ENCODE results near the gene SNAPIN.

SNAPIN gene, protein sequence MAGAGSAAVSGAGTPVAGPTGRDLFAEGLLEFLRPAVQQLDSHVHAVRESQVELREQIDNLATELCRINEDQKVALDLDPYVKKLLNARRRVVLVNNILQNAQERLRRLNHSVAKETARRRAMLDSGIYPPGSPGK

GRCh38 chr1:153658400-153659174 lies at the start of gene SNAPIN:
TSS of gene SNAPIN (plus strand) at chr1:153658703. CDS start at chr1:153658744, 41 bp downstream.
- in situ Hi-C loops (cut with MboI; ENCODE audit: low sequenced_read_pairs): no loop called here

DNA sequence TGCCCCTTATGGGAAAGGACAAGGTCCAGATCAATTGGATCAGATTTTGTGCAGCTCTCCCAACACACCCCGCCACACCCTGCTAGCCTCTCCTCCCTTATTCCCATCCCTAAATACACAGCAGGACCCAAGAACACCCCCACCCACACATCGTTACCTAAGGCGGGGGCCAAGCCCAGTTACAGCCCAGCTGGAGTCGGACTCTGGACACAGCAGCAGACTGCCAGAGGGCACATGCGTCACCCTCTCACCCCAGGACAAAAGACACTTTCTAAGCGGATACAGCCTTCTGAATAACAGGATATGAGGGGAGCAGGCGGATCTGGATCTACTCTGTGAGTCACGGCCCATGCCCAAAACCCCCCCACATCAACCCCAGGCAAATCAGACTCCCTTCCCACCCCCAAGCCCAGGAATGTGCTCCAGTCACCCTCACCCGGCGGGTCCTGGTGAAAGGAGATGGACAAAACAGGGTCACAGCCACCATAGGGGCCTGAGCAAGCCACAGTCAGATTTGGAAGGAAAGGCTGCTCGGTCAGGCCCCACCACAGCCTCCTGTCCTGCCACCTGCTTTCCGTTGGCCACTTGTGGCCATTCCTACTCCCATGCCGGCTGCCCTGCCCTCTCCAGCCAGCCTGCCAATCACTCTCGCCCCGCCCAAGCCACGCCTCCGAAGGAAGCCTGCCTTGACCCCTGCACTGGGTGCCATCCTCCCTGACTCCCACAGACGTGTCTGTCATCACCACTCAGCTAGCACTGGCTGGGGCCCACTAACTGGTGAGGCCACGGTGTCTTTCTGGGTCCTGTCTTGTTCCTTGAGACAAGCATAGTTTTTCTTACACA lies 49.5 kb upstream of the SNAPIN start:
- in situ Hi-C loops (cut with MboI; ENCODE audit: low sequenced_read_pairs): no loop called here

- in situ Hi-C loops (cut with MboI; ENCODE audit: low sequenced_read_pairs): no loop called here
These were observed 49.0 kb upstream of the SNAPIN start for GRCh38 chr1:153609585-153609907.

GRCh38 chr1:153610334-153610733 lies 48.2 kb upstream of the SNAPIN start:
- in situ Hi-C loops (cut with MboI; ENCODE audit: low sequenced_read_pairs): no loop called here

- in situ Hi-C loops (cut with MboI; ENCODE audit: low sequenced_read_pairs): no loop called here
These were observed 47.6 kb upstream of the SNAPIN start for GRCh38 chr1:153610811-153611301.

GRCh38 chr1:153611356-153611755 lies 47.1 kb upstream of the SNAPIN start:
- in situ Hi-C loops (cut with MboI; ENCODE audit: low sequenced_read_pairs): no loop called here

DNA sequence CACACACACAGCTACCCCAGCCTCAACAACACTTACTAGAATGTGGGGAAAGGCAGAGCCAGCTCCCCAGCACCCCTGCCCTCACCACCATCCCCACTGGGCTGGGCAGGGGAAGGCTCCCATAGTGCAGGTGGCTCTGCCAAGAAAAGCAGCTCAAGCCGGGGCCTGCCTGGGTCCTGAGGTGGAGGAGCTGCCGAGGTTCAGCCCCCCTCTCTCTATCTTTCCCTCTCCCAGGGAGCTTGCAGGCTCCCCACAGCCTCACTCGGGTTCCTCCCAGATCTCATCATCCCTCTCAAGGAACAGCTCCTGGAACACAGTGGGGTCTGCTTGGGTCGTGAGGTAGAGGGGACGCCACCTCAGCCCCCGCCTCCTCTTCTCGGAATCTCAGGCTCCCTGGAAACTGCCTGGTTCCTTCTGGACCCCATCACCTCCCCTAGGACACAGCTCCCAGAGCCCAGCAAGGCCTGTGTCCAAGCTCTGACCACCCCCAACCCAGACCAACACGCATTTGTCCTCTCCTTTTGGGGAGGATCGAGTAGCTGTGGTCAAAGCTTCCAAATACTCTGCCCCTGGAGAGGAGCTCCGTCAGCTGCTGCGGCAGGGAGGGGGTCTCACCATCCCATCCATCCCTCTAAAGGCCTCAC lies 46.3 kb upstream of the SNAPIN start:
- in situ Hi-C loops (cut with MboI; ENCODE audit: low sequenced_read_pairs): no loop called here

DNA sequence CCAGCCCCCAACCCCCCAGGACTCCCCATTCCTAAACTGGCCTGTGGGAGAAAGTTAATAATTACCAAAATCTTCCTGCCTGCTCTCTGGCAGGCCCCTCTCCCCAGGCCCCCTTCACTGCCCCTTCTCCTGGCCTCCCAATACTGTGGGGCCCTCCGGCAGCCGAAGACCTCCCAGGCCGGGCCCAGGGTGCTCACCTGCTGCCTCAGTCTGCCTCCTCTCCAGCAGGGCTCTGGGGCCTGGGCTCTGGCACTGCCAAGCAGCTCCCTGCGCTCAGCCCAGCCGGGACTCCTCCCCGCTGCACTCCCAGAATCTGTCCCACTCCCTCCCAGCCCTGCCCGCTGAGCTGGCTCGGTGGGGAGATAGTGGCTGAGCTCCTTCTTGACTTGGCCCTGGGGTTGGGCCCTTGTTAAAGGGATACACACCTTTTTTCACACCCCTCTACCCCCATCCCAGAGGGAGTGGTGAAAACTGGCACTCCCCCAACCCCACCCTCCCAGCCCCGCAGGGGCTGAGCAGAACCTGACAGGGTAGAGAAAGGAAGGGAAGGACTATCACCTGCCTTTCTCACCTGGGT lies 45.7 kb upstream of the SNAPIN start, which contains the start of gene S100A16:
Gene S100A16 (minus strand): TSS at position 383 of the 577 bp plus-strand sequence. CDS start 4,986 bp downstream, outside the sequence.
- in situ Hi-C loops (cut with MboI; ENCODE audit: low sequenced_read_pairs): no loop called here

DNA sequence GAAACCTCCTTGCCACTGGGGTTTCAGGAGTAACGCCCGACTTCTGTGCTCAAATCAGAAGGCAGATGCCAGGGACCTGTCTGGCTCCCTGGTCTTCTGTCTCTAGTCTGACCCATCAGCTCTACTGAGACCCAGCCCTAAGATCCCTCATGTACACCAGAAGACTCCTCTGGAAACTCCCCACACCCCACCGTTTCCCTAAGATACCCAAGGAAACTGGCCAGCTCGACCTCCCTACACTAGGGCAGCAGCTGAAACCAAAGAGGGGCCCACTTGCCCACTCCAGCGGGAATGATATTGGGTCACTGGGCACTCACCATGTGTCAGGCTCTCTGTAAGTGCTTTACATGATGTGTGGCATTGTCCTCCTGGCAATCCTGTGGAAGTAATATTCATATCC lies 45.1 kb upstream of the SNAPIN start:
- in situ Hi-C loops (cut with MboI; ENCODE audit: low sequenced_read_pairs): no loop called here

DNA sequence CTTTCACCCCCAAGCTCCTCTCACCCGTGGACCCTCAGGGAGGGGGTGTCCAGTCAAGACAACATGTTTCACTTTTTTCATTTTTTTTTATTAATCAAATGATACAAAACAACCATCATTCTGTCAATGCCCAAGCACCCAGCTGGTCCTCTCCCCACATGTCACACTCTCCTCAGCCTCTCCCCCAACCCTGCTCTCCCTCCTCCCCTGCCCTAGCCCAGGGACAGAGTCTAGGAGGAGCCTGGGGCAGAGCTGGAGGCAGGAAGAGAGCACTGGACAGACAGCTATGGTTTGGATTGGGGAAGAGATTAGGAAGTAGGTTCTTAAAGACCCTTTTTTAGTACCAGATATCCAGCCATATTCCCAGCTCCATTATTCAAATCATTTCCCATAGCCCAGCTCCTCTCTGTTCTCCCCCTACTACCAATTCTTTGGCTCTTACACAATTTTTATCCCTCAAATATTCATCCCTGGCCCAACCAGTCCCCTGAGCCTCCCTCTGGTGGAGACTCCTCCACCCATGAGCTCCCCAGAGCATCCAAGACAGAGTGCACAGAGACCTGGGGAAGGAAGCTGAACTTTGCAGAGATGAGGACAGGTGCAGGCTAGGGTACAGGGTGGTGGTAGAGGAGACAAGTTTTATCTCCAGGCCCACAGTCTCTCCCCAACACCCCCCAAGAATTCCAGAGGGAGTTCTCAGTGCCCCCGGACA lies 44.2 kb upstream of the SNAPIN start:
- in situ Hi-C loops (cut with MboI; ENCODE audit: low sequenced_read_pairs): no loop called here

DNA sequence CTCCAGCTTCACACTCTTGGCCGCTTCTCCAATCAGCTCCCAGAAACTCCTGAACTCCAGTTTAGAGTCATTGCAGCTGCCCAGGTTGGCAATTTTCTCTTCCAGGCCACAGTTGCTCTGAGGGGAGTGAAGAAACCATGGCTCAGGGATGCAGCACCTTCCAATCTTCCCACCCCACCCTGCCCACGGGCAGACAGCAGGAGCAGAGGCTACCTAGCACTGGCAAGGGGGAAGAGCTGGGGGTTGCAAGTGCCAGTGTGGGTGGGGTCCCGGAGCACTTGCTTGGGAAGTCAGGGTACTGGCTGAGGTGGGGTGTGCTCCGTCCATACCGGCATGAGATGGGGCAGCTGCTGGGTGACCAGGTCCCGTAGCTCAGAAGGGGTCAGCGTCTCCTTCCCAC lies 43.6 kb upstream of the SNAPIN start:
- in situ Hi-C loops (cut with MboI; ENCODE audit: low sequenced_read_pairs): no loop called here

DNA sequence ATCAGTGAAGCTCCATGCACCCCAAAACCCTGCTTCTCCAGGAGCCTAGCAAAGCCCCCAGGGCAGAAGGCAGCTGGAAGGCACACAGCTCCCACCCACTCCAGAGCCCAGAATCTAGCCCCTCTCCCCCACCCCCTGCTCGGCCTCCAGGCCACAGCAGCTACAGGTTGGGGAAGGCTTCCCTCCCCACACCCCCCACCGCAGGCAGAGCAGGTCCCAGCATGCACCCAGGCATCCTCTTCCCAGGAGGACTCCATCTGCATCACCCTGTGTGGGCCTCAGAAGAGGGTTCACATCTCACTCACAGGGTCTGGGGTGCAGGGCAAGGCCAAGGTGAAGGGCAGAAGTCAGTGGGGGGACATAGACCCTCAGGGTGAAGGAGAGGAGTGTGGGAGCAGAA lies 43.1 kb upstream of the SNAPIN start:
- in situ Hi-C loops (cut with MboI; ENCODE audit: low sequenced_read_pairs): no loop called here

DNA sequence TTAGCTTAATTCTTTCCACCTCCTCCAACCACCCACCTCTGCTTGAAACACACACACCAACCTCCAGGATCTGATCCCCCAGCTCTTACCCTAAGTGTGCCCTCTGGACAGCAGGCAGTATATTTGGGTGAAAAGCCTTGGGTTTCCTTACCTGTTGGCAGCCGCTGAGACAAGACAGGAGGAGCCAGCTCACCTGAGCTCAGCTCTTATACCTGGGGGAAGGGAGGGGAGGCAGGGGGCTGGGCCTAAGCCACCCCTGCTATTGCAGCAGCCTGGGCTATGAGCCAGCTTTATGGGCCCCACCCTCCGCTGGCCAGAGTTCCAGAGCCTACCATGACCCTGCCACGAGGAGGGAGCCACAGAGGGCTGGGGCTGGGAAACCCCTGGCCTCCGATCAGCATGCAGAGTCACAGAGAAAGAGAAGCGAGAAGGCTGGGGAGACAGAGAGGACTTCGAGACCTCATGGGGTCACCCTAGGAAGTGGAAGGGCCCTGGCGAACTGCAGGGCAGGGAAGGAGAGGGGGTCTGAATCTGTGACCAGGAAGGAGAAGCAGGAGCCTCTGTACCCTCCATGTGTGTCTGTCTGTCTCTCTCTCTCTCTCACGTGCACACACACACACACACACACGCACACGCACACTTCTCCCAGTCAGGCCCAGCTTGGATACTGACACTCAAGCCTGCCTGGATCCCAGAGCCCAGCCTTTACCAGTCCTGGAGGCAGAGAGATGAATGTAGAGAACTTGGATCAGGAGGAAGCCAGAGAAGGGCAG lies 42.2 kb upstream of the SNAPIN start, which contains the start of gene S100A14:
Gene S100A14 (minus strand): TSS at position 182 of the 773 bp plus-strand sequence. CDS start 467 bp downstream, outside the sequence.
- in situ Hi-C loops (cut with MboI; ENCODE audit: low sequenced_read_pairs): no loop called here

DNA sequence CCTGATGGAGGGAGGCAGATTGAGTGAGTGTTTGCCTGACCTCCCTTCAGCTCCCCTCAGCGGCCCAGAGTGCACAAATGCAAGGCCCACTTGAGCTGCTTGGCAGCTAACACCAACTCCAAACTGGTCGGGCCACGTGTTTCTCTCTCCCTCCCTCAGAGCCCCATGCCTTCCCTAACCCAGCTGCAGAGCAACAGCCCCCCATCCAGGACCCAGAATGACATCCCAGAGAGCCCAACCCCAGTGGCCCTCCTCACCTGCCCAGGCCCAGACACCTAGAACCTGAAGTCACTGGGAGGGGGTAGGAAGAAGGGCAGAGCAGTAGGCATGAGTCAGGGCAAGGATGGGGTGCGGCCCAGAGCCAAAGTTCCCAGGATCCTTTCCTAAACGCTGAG lies 41.6 kb upstream of the SNAPIN start:
- in situ Hi-C loops (cut with MboI; ENCODE audit: low sequenced_read_pairs): no loop called here

DNA sequence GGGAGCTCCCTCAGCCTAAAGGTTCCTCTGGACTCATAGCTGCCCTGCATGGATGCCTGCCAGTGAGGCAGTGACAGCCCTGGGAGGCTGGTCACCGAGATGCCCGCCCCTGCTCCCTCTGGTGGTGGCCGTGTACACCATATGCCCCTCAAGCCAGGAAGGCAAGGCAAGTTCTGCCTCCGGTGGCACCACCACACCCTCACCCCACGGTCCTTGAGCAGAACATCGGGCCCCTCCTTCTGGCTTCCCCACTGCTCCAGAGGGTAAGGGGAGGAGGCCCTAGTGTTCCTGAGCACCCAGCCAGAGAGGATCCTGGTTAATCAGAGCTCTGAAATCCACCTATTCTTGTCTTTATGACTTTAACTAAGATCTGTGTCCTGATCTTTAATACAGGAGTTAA lies 40.8 kb upstream of the SNAPIN start:
- in situ Hi-C loops (cut with MboI; ENCODE audit: low sequenced_read_pairs): no loop called here

- in situ Hi-C loops (cut with MboI; ENCODE audit: low sequenced_read_pairs): no loop called here
These were observed 39.3 kb upstream of the SNAPIN start for GRCh38 chr1:153619171-153619570.

DNA sequence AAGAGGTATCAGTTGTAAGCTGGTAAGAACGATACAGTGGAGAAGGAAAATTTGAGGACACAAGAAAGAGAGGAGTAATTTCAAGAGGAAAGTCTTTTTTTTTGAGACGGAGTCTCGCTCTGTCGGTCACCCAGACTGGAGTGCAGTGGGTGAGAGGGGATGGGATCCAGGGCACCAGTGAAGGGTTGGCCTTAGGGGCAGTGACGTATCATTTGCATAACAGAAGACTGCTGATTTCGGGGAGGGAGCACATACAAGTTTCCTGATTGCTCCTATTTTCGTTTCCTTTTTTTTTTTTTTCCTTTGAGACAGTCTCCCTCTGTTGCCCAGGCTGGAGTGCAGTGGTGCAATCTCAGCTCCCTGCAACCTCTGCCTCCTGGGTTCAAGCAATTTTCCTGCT lies 35.4 kb upstream of the SNAPIN start:
- in situ Hi-C loops (cut with MboI; ENCODE audit: low sequenced_read_pairs): no loop called here

DNA sequence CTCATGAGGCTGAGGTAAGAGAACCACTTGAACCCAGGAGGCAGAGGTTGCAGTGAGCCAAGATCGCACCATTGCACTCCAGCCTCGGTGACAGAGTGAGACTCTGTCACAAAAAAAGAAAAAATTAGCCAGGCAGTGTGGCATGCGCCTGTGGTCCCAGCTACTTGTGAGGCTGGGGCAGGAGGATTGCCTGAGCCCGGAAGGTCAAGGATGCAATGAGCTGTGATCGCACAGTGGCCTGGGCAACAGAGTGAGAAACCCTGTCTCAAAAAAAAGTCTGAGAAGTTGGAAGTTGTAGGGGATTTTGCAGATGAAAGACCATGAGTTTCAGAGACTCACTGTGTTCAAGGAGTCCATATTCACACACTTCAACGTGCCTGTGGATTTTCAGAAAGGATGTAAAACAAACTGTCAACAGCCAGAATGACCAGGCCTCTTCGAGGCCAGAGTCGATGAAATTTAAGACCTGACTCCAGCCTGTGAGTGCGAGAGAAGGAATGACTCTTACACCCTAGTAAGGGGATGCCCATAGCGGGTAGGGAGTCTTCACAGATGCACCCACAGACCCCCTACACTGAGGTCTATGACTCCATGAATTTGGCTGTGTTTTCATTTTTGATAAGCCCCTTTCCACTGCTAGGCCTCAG lies 33.4 kb upstream of the SNAPIN start:
- in situ Hi-C loops (cut with MboI; ENCODE audit: low sequenced_read_pairs): no loop called here

DNA sequence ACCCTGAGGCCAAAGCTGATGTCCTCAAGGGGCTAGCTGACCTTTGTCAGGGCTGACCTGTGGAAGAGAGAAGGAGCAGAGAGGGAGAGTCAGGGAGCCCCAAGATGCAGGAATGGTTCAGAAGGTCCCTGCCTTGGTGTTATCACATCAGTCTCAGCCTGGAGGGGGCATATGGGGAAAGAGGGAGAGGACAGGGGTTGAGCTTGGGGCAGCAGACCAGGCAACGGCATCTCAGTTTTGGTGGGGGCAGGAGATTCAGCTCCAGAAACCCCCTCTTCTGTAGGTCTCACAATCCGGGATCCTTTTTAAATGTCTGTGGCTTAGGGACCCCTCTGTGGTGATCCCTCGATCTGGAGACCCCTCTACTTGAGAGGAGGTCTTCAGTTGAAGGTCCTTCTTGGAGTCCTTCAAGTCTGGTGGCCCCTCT lies 32.0 kb upstream of the SNAPIN start:
- in situ Hi-C loops (cut with MboI; ENCODE audit: low sequenced_read_pairs): no loop called here

Measured in HL-60/S4 treated with retinoic acid at 250 ng/mL for 4 days and 3 days (cell line).